Measurements from ENCODE around the gene BRD9.
A peak's percentile ranks its signal among the peaks of the same experiment; 100 is the strongest.
"Not testable (repeated sequence)": the region's sequence is repeated elsewhere in the genome, so short reads cannot be mapped to it uniquely, and the experiment has no call there.

The BRD9 gene

GRCh38 chr5:922436-923280 lies 30.1 kb upstream of the BRD9 start:
- DNase-seq: no peak

GRCh38 chr5:921456-922435 lies 29.1 kb upstream of the BRD9 start:
- DNase-seq: no peak

- no peak for DNase-seq
Observed at GRCh38 chr5:920321-920720, 27.7 kb upstream of the BRD9 start.

GRCh38 chr5:919356-920000 lies 26.9 kb upstream of the BRD9 start:
- DNase-seq: no peak

GRCh38 chr5:918717-919116 lies 26.1 kb upstream of the BRD9 start:
- DNase-seq: not testable (repeated sequence)

GRCh38 chr5:916441-917293 lies 24.1 kb upstream of the BRD9 start:
- no peak for DNase-seq

GRCh38 chr5:915946-916345 lies 23.3 kb upstream of the BRD9 start:
- DNase-seq: no peak

- DNase-seq: not testable (repeated sequence)
Observed at GRCh38 chr5:915346-915745, 22.7 kb upstream of the BRD9 start.

GRCh38 chr5:914612-915011 lies 22.0 kb upstream of the BRD9 start:
- DNase-seq: no peak

GRCh38 chr5:914174-914573 lies 21.6 kb upstream of the BRD9 start:
- DNase-seq: no peak

- peak; percentile 12 for DNase-seq
Observed at GRCh38 chr5:912280-913091, 19.9 kb upstream of the BRD9 start.

- DNase-seq: no peak
Observed at GRCh38 chr5:911601-912000, 19.0 kb upstream of the BRD9 start.

- DNase-seq: no peak
Observed at GRCh38 chr5:910769-911160, 18.2 kb upstream of the BRD9 start.

- DNase-seq: no peak
Observed at GRCh38 chr5:909994-910768, 17.6 kb upstream of the BRD9 start.

GRCh38 chr5:909086-909485 lies 16.5 kb upstream of the BRD9 start:
- no peak for DNase-seq

GRCh38 chr5:908172-908571 lies 15.6 kb upstream of the BRD9 start:
- DNase-seq: no peak

- DNase-seq: no peak
Observed at GRCh38 chr5:907366-907910, 14.8 kb upstream of the BRD9 start.

GRCh38 chr5:905139-905642 lies 12.6 kb upstream of the BRD9 start:
- DNase-seq: no peak

- DNase-seq: no peak
Observed at GRCh38 chr5:903756-904096, 11.1 kb upstream of the BRD9 start.
